Breast epithelium (tissue), 3 donors: Measurements from ENCODE around the gene ARR3.

Source experiments
- CTCF ChIP-seq, 3 donors: fragments of 450-650 bp; IDR thresholded peaks; one replicate each; pipeline ENCODE4 v1.5.1; 2016 to 2017; ENCODE audit warnings: antibody characterized with exemption in 3 of 3, mild to moderate bottlenecking in 3 of 3, moderate library complexity in 3 of 3
- POLR2A ChIP-seq: fragments of 450-650 bp; IDR thresholded peaks from one replicate; pipeline ENCODE4 v1.6.1; 2016; ENCODE audit warnings: antibody characterized with exemption, mild to moderate bottlenecking, moderate library complexity
- POLR2AphosphoS5 ChIP-seq, 3 donors: sonication (generic); formaldehyde crosslinking; IDR thresholded peaks; one replicate each; pipeline ENCODE4 v1.6.1; 2017; ENCODE audit warnings: antibody characterized with exemption in 3 of 3

GRCh38 chrX:70240751-70241150 is 27.4 kb upstream of the ARR3 start:
- TF ChIP-seq CTCF (IDR thresholded peaks at IDR 0.05) (no peak), POLR2AphosphoS5 (IDR thresholded peaks at IDR 0.05) (no peak), POLR2A (no peak)
